ENCODE measurements around the gene GALNTL6. TPM values are rescaled to one million over a fixed set of nuclear protein-coding genes. Genes with fewer than 3 reads are reported as not detected.

The GALNTL6 gene
- total RNA-seq, 1 donor: under 0.01 TPM

DNA sequence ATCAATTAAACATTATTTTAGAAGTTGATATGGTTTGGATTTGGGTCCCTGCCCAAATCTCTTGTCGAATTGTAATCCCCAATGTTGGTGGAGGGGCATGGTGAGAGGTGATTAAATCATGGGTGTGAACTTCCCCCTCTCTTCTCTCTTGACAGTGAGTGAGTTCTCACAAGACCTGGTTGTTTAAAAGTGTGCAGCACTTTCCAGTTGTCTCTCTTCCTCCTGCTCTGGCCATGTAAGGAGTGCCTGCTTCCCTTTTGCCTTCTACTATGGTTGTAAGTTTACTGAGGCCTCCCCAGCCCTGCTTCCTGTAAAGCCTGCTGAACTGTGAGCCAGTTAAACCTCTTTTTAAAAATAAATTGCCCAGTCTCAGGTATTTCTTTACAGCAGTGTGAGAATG lies 141.4 kb downstream of the GALNTL6 start:
- no peak overlapping the region for H3K4me3 ChIP-seq (ENCODE audit: insufficient read depth, low read length)
- H3K4me2 ChIP-seq (ENCODE audit: insufficient read depth, low read length): no peak overlapping the region
- H3K9me3 ChIP-seq (ENCODE audit: low read depth, low read length): peaks cover 5% of the 10 kb centered on the region
- no peak overlapping the region for H3K27ac ChIP-seq (ENCODE audit: low read depth, low read length)
- no peaks in the 10 kb centered on the region for H3K79me2 ChIP-seq (ENCODE audit: insufficient read depth, low read length)
- no peaks in the 10 kb centered on the region for H3K27me3 ChIP-seq (ENCODE audit: insufficient read depth, low read length)
- DNase-seq (ENCODE audit: insufficient read length, low spot score, missing footprints): no peak
- H3K36me3 ChIP-seq (ENCODE audit: insufficient read depth, low read length): no peaks in the 10 kb centered on the region
- no peaks in the 10 kb centered on the region for H4K20me1 ChIP-seq (ENCODE audit: insufficient read depth, low read length)
- no peaks in the 10 kb centered on the region for H3K4me1 ChIP-seq (ENCODE audit: insufficient read depth, low read length)
- TF ChIP-seq, protein P1, sequence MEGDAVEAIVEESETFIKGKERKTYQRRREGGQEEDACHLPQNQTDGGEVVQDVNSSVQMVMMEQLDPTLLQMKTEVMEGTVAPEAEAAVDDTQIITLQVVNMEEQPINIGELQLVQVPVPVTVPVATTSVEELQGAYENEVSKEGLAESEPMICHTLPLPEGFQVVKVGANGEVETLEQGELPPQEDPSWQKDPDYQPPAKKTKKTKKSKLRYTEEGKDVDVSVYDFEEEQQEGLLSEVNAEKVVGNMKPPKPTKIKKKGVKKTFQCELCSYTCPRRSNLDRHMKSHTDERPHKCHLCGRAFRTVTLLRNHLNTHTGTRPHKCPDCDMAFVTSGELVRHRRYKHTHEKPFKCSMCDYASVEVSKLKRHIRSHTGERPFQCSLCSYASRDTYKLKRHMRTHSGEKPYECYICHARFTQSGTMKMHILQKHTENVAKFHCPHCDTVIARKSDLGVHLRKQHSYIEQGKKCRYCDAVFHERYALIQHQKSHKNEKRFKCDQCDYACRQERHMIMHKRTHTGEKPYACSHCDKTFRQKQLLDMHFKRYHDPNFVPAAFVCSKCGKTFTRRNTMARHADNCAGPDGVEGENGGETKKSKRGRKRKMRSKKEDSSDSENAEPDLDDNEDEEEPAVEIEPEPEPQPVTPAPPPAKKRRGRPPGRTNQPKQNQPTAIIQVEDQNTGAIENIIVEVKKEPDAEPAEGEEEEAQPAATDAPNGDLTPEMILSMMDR (IDR thresholded peaks at IDR 0.05; ENCODE audit: extremely low read depth, low read depth, low read length): no peak
- no peak overlapping the region for H2AFZ ChIP-seq (ENCODE audit: low read length)

DNA sequence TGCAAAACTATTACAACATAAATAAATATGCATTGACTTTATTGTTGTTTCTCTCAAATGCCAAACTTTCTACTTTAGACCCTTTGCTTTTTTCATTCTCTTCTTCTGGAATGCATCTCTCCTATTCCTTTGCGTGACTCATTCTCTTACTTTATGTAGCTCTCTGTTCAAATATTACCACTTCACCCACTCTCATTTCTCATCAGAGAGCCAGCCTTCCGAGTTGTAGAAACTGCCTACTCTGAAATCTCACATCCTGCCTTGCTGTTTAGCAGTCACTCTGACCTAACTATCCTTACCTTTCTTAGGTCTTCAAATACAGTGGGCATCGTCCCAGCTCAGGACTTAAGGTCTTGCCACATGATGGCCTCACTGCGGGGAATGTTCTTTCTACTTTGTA lies 143.5 kb downstream of the GALNTL6 start:
- Histone ChIP-seq H3K4me1 (ENCODE audit: insufficient read depth, low read length) (no peaks in the 10 kb centered on the region), H2AFZ (ENCODE audit: low read length) (no peak overlapping the region), H3K36me3 (ENCODE audit: insufficient read depth, low read length) (no peaks in the 10 kb centered on the region), H3K27ac (ENCODE audit: low read depth, low read length) (no peak overlapping the region), H3K9me3 (ENCODE audit: low read depth, low read length) (peaks cover 5% of the 10 kb centered on the region), H3K4me2 (ENCODE audit: insufficient read depth, low read length) (no peak overlapping the region), H4K20me1 (ENCODE audit: insufficient read depth, low read length) (no peaks in the 10 kb centered on the region), H3K4me3 (ENCODE audit: insufficient read depth, low read length) (no peak overlapping the region), H3K79me2 (ENCODE audit: insufficient read depth, low read length) (no peaks in the 10 kb centered on the region), H3K27me3 (ENCODE audit: insufficient read depth, low read length) (no peaks in the 10 kb centered on the region)
- no peak for DNase-seq (ENCODE audit: insufficient read length, low spot score, missing footprints)
- TF ChIP-seq, protein P1 (IDR thresholded peaks at IDR 0.05; ENCODE audit: extremely low read depth, low read depth, low read length): no peak

DNA sequence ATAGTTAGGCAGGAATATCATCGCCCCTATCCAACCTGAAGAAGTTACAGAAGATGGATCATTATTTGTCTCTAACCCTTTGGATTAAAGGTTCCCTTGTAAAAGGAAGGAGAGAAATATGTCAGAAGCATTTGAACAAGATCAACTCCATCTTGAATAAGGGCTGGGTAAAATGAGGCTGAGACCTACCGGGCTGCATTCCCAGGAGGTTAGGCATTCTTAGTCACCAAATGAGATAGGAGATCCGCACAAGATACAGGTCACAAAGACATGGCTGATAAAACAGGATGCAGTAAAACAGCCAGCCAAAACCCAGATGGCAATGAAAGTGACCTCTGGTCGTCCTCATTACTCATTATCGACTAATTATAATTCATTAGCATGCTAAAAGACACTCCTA lies 148.9 kb downstream of the GALNTL6 start:
- no peaks in the 10 kb centered on the region for H3K79me2 ChIP-seq (ENCODE audit: insufficient read depth, low read length)
- no peak overlapping the region for H2AFZ ChIP-seq (ENCODE audit: low read length)
- H3K36me3 ChIP-seq (ENCODE audit: insufficient read depth, low read length): no peaks in the 10 kb centered on the region
- H3K27ac ChIP-seq (ENCODE audit: low read depth, low read length): no peak overlapping the region
- no peak overlapping the region for H3K4me3 ChIP-seq (ENCODE audit: insufficient read depth, low read length)
- H3K9me3 ChIP-seq (ENCODE audit: low read depth, low read length): peaks cover 6% of the 10 kb centered on the region
- TF ChIP-seq, protein P1 (IDR thresholded peaks at IDR 0.05; ENCODE audit: extremely low read depth, low read depth, low read length): no peak
- H3K27me3 ChIP-seq (ENCODE audit: insufficient read depth, low read length): no peaks in the 10 kb centered on the region
- no peak for DNase-seq (ENCODE audit: insufficient read length, low spot score, missing footprints)
- H3K4me1 ChIP-seq (ENCODE audit: insufficient read depth, low read length): no peaks in the 10 kb centered on the region
- H3K4me2 ChIP-seq (ENCODE audit: insufficient read depth, low read length): no peak overlapping the region
- no peaks in the 10 kb centered on the region for H4K20me1 ChIP-seq (ENCODE audit: insufficient read depth, low read length)

DNA sequence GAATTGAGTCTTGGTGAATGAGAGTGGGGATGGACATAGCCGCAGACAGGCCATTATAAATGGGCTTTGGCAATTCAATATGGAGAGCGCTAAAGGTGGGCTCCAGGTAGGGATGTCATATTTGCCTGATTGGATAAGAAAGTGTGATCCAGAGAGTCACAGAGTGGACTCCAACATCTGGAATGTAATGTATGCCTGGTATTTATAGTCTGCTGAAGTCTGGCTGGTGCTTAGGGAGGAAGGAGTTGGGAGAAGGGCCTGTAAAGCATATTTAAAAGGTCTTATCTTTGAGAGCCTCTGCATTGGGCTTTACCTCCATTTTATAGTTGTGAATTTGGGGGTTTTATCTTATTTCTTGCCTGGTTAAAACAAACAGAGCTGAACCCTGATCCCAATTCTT lies 153.2 kb downstream of the GALNTL6 start:
- no peak for DNase-seq (ENCODE audit: insufficient read length, low spot score, missing footprints)
- no peak overlapping the region for H3K27ac ChIP-seq (ENCODE audit: low read depth, low read length)
- peaks cover 5% of the 10 kb centered on the region for H3K9me3 ChIP-seq (ENCODE audit: low read depth, low read length)
- no peak overlapping the region for H2AFZ ChIP-seq (ENCODE audit: low read length)
- H3K4me1 ChIP-seq (ENCODE audit: insufficient read depth, low read length): no peaks in the 10 kb centered on the region
- H3K36me3 ChIP-seq (ENCODE audit: insufficient read depth, low read length): no peaks in the 10 kb centered on the region
- TF ChIP-seq, protein P1 (IDR thresholded peaks at IDR 0.05; ENCODE audit: extremely low read depth, low read depth, low read length): no peak
- no peaks in the 10 kb centered on the region for H4K20me1 ChIP-seq (ENCODE audit: insufficient read depth, low read length)
- H3K79me2 ChIP-seq (ENCODE audit: insufficient read depth, low read length): no peaks in the 10 kb centered on the region
- no peak overlapping the region for H3K4me3 ChIP-seq (ENCODE audit: insufficient read depth, low read length)
- no peak overlapping the region for H3K4me2 ChIP-seq (ENCODE audit: insufficient read depth, low read length)
- no peaks in the 10 kb centered on the region for H3K27me3 ChIP-seq (ENCODE audit: insufficient read depth, low read length)

Measured in osteoblast (primary cell).